Natural killer cell (primary cell): ENCODE results near the gene PADI1. TPM values are rescaled to one million over a fixed set of nuclear protein-coding genes. Genes with fewer than 3 reads are reported as not detected.

Experiments used
- ATAC-seq, 3 donors: fragments of 150-1000 bp in 2 of 3; fragments of 200-7000 bp in 1 of 3; cut with Tn5 transposase; 1 replicate in 1 of 3; 2 replicates in 2 of 3; pipeline ENCODE4 v1.10.0; 2021; ENCODE audit warnings: mild to moderate bottlenecking in 2 of 3, moderate library complexity in 2 of 3
- DNase-seq, 2 donors: peaks; one replicate each; pipeline versions ENCODE4 v3.0.0 to v3.0.0-alpha.2; 2013 to 2021; ENCODE audit warnings: mixed read lengths in 1 of 2
- H3K27ac ChIP-seq: one replicate; pipeline ENCODE4 v1.5.1; 2013; ENCODE audit warnings: mild to moderate bottlenecking, low read length
- H3K27me3 ChIP-seq: one replicate; pipeline ENCODE4 v1.6.1; 2013; ENCODE audit warnings: low read length; ENCODE audit not compliant: control insufficient read depth, insufficient read depth
- H3K36me3 ChIP-seq: one replicate; pipeline ENCODE4 v1.6.1; 2013; ENCODE audit warnings: low read length; ENCODE audit not compliant: control insufficient read depth, insufficient read depth
- H3K4me1 ChIP-seq: one replicate; pipeline ENCODE4 v1.6.1; 2013; ENCODE audit warnings: low read length; ENCODE audit not compliant: control insufficient read depth, insufficient read depth
- H3K4me3 ChIP-seq: one replicate; pipeline ENCODE4 v1.5.1; 2013; ENCODE audit warnings: low read length
- H3K9me3 ChIP-seq: one replicate; pipeline ENCODE4 v1.6.1; 2013; ENCODE audit warnings: low read length; ENCODE audit not compliant: control insufficient read depth, insufficient read depth
- H3K27ac Mint-ChIP-seq, 2 donors: one replicate each; pipeline ENCODE4 v1.8.0; 2022; ENCODE audit warnings: mild to moderate bottlenecking in 2 of 2, mixed read lengths in 2 of 2, moderate library complexity in 1 of 2
- H3K27me3 Mint-ChIP-seq, 2 donors: one replicate each; pipeline ENCODE4 v1.8.0; 2022; ENCODE audit warnings: low read depth in 2 of 2, mixed read lengths in 2 of 2
- H3K36me3 Mint-ChIP-seq: one replicate; pipeline ENCODE4 v1.8.0; 2022; ENCODE audit warnings: mixed read lengths
- H3K4me1 Mint-ChIP-seq, 2 donors: one replicate each; pipeline ENCODE4 v1.8.0; 2022; ENCODE audit warnings: mixed read lengths in 2 of 2
- H3K4me3 Mint-ChIP-seq: one replicate; pipeline ENCODE4 v1.8.0; 2022; ENCODE audit warnings: mild to moderate bottlenecking, moderate library complexity, mixed read lengths
- H3K9me3 Mint-ChIP-seq, 2 donors: one replicate each; pipeline ENCODE4 v1.8.0; 2022; ENCODE audit warnings: mixed read lengths in 2 of 2
- WGBS: methylation state at CpG from one replicate; pipeline ENCODE4 v1.1.7; 2013; ENCODE audit warnings: missing lambda C conversion rate; ENCODE audit not compliant: insufficient coverage; 5-methylcytosine and 5-hydroxymethylcytosine counted together
- intact Hi-C: fragments of 100-400 bp; cut with micrococcal nuclease; formaldehyde crosslinking; loops from one replicate; pipeline ENCODE4 v1.14.2; 2022
- total RNA-seq, 4 donors: library from RNA; stranded (reverse); fragments of 120-200 nt in 1 of 4; gene quantifications; one replicate each; pipeline versions ENCODE4 v1.2.3 to v1.2.4, GENCODE V29; 2013 to 2022
- TF ChIP-seq, protein P1 (sequence below): fragments of 200-600 bp; IDR thresholded peaks from one replicate; pipeline ENCODE4 v1.8.0; 2022; ENCODE audit warnings: antibody characterized with exemption

Gene PADI1
- total RNA-seq, 3 donors from 2014 or later (not counting 1 experiment from before 2014, with no cell fraction given) = not detected

DNA sequence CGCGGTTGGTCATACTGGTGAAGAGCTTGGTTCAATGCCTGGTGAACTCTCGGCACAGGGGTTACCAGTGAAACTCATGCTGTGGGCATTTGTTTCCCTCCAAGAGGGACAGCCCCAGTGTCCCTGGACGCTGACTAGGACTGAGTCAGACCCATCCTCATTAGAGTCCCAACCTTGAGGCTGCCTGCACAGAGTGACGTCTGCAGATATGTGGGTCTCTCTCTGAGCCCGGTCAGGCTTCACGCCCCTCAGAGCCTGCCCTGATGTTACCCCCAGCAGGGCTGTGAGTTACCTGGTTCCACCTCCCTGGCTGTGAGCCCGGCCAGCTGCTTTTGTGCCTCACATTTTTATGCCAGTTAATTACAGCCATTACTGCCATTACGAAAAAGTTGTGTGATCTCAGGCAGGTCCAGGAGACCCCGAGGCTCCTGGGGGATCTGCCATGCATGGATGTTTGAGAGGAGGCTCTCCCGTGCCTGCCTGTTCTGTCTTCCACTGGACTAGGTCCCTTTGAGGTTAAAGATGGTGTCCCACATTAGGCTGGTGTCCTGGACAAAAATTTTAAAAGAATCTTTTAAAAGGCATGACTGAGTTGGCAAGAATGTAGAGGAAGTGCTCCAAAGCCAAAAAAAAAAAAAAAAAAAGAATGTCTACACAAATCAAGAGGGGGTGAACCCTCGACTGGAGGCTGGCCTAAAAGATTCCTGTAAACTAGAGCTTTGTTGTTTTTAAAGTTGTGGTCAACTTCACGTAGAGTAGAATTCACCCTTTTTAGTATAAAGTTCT lies 36.6 kb upstream of the PADI1 start:
- no peak for DNase-seq
- no peak overlapping the region for H3K27ac Mint-ChIP-seq
- Histone ChIP-seq H3K9me3 (no peaks in the 10 kb centered on the region), H3K36me3 (no peaks in the 10 kb centered on the region), H3K4me1 (no peaks in the 10 kb centered on the region), H3K27ac (no peak overlapping the region), H3K4me3 (no peak overlapping the region), H3K27me3 (no peaks in the 10 kb centered on the region)
- no peaks in the 10 kb centered on the region for H3K36me3 Mint-ChIP-seq
- WGBS = 72% methylated on average over 13 of the region's 13 CpGs
- TF ChIP-seq, protein P1, sequence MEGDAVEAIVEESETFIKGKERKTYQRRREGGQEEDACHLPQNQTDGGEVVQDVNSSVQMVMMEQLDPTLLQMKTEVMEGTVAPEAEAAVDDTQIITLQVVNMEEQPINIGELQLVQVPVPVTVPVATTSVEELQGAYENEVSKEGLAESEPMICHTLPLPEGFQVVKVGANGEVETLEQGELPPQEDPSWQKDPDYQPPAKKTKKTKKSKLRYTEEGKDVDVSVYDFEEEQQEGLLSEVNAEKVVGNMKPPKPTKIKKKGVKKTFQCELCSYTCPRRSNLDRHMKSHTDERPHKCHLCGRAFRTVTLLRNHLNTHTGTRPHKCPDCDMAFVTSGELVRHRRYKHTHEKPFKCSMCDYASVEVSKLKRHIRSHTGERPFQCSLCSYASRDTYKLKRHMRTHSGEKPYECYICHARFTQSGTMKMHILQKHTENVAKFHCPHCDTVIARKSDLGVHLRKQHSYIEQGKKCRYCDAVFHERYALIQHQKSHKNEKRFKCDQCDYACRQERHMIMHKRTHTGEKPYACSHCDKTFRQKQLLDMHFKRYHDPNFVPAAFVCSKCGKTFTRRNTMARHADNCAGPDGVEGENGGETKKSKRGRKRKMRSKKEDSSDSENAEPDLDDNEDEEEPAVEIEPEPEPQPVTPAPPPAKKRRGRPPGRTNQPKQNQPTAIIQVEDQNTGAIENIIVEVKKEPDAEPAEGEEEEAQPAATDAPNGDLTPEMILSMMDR = no peak
- no peak overlapping the region for H3K4me3 Mint-ChIP-seq
- ATAC-seq = no peak
- H3K27me3 Mint-ChIP-seq = peaks cover 0 to 11% of the 10 kb centered on the region in 2 donors
- no peaks in the 10 kb centered on the region for H3K9me3 Mint-ChIP-seq
- H3K4me1 Mint-ChIP-seq = peaks cover 6 to 11% of the 10 kb centered on the region in 2 donors
- intact Hi-C loops = no loop called here

DNA sequence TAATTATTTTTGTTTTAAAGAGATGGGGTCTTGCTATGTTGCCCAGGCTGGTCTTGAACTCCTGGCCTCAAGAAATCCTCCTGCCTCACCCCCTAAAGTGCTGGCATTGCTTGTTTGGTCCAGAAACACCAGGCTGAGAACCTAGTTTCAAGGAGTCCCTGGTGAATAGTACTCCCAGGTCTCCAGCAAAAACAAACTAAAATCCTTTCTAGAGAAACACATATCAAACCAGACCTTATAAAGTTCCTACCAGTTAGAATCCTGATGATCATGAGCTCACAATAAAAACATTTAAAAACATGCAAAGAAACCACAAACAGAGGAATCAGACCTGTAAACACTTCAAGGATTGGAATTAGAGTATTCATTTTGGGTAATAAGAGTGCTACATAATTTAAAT lies 34.4 kb upstream of the PADI1 start:
- H3K4me3 Mint-ChIP-seq = no peak overlapping the region
- no peak for ATAC-seq
- H3K4me1 Mint-ChIP-seq = peaks cover 6 to 15% of the 10 kb centered on the region in 2 donors
- H3K27ac Mint-ChIP-seq = no peak overlapping the region
- Histone ChIP-seq H3K4me1 (no peaks in the 10 kb centered on the region), H3K4me3 (no peak overlapping the region), H3K27ac (no peak overlapping the region), H3K9me3 (no peaks in the 10 kb centered on the region), H3K36me3 (no peaks in the 10 kb centered on the region), H3K27me3 (no peaks in the 10 kb centered on the region)
- H3K9me3 Mint-ChIP-seq = no peaks in the 10 kb centered on the region
- intact Hi-C loops = no loop called here
- H3K27me3 Mint-ChIP-seq = peaks cover 0 to 10% of the 10 kb centered on the region in 2 donors
- DNase-seq = no peak
- H3K36me3 Mint-ChIP-seq = no peaks in the 10 kb centered on the region
- TF ChIP-seq, protein P1 = no peak

DNA sequence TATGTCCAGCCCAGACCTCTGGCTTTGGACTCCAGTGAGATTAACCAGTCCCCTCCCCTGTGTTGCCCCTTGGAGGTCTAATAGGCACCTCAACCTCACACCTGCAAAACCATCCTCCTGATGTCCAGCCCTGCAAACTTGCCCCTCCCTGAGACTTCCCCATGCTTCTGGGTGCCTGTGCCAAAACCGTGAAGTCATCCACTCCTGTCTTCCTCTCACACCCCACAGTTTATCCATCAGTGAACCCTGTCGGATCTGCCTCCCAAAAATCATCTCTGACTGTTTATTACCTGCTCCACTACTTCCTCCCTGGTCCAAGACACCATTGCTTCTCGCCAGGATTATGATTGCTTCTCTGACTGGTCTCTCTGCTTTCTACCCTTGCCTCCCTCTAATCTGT lies 31.7 kb upstream of the PADI1 start:
- Mint-ChIP-seq H3K27me3 (peaks cover 13 to 15% of the 10 kb centered on the region in 2 donors), H3K36me3 (no peaks in the 10 kb centered on the region), H3K4me1 (peaks cover 6 to 15% of the 10 kb centered on the region in 2 donors), H3K4me3 (peak overlapping the region; percentile 1), H3K9me3 (no peaks in the 10 kb centered on the region), H3K27ac (peak overlapping the region in 1 of 2 donors; percentile 0)
- no peak overlapping the region for H3K4me3 ChIP-seq
- no peak overlapping the region for H3K27ac ChIP-seq
- TF ChIP-seq, protein P1 = no peak
- no peaks in the 10 kb centered on the region for H3K4me1 ChIP-seq
- WGBS = 75% methylated on average over 3 of the region's 3 CpGs
- ATAC-seq = no peak
- H3K27me3 ChIP-seq = no peaks in the 10 kb centered on the region
- no peaks in the 10 kb centered on the region for H3K9me3 ChIP-seq
- intact Hi-C loops = no loop called here
- H3K36me3 ChIP-seq = no peaks in the 10 kb centered on the region
- DNase-seq = no peak
